A172 (cell line): ENCODE data around the gene NUP43. TPM values are rescaled to one million over a fixed set of nuclear protein-coding genes. Genes with fewer than 3 reads are reported as not detected.
"Not testable (repeated sequence)": the region's sequence is repeated elsewhere in the genome, so short reads cannot be mapped to it uniquely, and the experiment has no call there.

Source experiments
- DNase-seq: peaks from one replicate; pipeline ENCODE4 v3.0.0-alpha.2; 2015; ENCODE audit warnings: low spot score
- total RNA-seq: library from RNA; depleted of rRNA; stranded (reverse); fragments of >200 nt; shearing (Covaris generic); gene quantifications from 2 replicates; pipeline ENCODE4 v1.2.3, GENCODE V29; 2014; rRNA removed

Gene NUP43
- total RNA-seq, 1 experiment from 2014 or later, result 103 TPM

- no peak for DNase-seq
These were observed 51.4 kb downstream of the NUP43 start for GRCh38 chr6:149694921-149695320.

GRCh38 chr6:149691201-149691600 is 55.1 kb downstream of the NUP43 start:
- no peak for DNase-seq

- DNase-seq, result no peak
These were observed 60.1 kb downstream of the NUP43 start for GRCh38 chr6:149686230-149686629.

GRCh38 chr6:149683256-149683859 is 63.0 kb downstream of the NUP43 start:
- no peak for DNase-seq

GRCh38 chr6:149681845-149682244 is 64.5 kb downstream of the NUP43 start:
- not testable (repeated sequence) for DNase-seq

GRCh38 chr6:149681209-149681608 is 65.1 kb downstream of the NUP43 start:
- DNase-seq, result no peak

GRCh38 chr6:149680503-149680902 is 65.8 kb downstream of the NUP43 start:
- no peak for DNase-seq

Other genes starting within 250 kb of the NUP43 start
- gene PPIL4, start 200.5 kb downstream of the NUP43 start, total RNA-seq, result 30.8 and 35.2 TPM in 2 replicates
- gene GINM1, start 180.2 kb downstream of the NUP43 start, total RNA-seq, result 61.0 and 66.3 TPM in 2 replicates
- gene KATNA1, start 97.8 kb downstream of the NUP43 start, total RNA-seq, result 33.1 and 40.7 TPM in 2 replicates
- 15.9 and 17.7 TPM in 2 replicates for gene LATS1, start 28.4 kb downstream of the NUP43 start, total RNA-seq
- gene PCMT1, start 3.2 kb upstream of the NUP43 start, total RNA-seq, result 184 and 205 TPM in 2 replicates
- gene LRP11, start 117.8 kb upstream of the NUP43 start, total RNA-seq, result 43.4 and 43.9 TPM in 2 replicates
- 0.22 and 1.0 TPM in 2 replicates for gene RAET1E, start 151.6 kb upstream of the NUP43 start, total RNA-seq
- gene RAET1G, start 176.6 kb upstream of the NUP43 start, total RNA-seq, result 1.1 and 2.0 TPM in 2 replicates
- 13.2 and 17.3 TPM in 2 replicates for gene ULBP2, start 195.5 kb upstream of the NUP43 start, total RNA-seq
- gene ULBP1, start 217.4 kb upstream of the NUP43 start, total RNA-seq, result 0.07 and 0.38 TPM in 2 replicates